CD4-positive, alpha-beta T cell treated with Interleukin-4 for 1 hour (primary cell): Measurements from ENCODE around the gene RPL37A.

ENCODE experiments used
- DNase-seq, 2 donors: peaks; one replicate each; pipeline ENCODE4 v3.0.0-alpha.2; 2020 to 2022

The RPL37A gene

GRCh38 chr2:216551234-216552068, 52.8 kb downstream of the RPL37A start:
- DNase-seq = no peak

GRCh38 chr2:216553093-216553478, 54.4 kb downstream of the RPL37A start:
- DNase-seq = no peak
